A172 (cell line): ENCODE results near the gene PRSS3. TPM values are rescaled to one million over a fixed set of nuclear protein-coding genes. Genes with fewer than 3 reads are reported as not detected.
"Not testable (repeated sequence)": the region's sequence is repeated elsewhere in the genome, so short reads cannot be mapped to it uniquely, and the experiment has no call there.

Source experiments
- DNase-seq: peaks from one replicate; pipeline ENCODE4 v3.0.0-alpha.2; 2015; ENCODE audit warnings: low spot score
- total RNA-seq: library from RNA; depleted of rRNA; stranded (reverse); fragments of >200 nt; shearing (Covaris generic); gene quantifications from 2 replicates; pipeline ENCODE4 v1.2.3, GENCODE V29; 2014

Gene PRSS3
- total RNA-seq, 1 experiment from 2014 or later = not detected

DNA sequence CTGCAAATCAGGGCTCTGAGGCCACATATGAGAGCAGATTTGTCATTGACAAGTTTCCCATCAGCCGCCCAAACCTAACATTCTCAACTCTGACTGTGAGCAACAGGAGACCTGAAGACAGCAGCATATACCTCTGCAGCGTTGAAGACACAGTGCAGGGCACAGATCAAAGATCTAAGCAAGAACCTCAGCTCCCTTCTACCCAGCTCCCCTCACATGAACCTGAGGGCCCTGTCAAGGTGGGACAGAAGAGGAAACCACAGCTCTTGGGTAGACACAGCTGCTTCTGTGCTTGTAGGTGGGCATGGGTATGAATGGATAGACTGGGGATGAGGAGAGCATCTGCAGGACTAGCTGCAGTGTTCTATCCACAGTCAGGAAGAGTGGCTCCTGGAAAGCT lies 8.7 kb upstream of the PRSS3 start:
- no peak for DNase-seq

DNA sequence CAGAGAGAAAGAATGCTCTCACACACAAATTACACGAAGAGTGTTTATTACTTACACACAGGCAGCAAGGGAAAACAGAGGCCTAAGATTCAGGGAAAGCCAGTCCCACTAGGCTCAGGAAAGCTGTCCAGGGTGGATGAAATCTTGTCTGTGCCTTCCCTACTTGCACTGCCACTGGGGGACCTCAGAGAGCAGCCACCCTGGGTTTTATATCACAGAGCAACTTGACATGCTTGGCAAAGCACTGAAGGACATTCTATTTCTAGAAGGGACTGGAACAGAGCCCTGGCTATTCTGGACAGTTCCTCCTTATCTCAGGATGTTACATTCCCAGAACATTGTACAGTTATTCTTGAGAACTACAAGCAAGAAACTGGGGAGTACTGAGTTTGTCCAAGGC lies 7.5 kb upstream of the PRSS3 start:
- no peak for DNase-seq

DNA sequence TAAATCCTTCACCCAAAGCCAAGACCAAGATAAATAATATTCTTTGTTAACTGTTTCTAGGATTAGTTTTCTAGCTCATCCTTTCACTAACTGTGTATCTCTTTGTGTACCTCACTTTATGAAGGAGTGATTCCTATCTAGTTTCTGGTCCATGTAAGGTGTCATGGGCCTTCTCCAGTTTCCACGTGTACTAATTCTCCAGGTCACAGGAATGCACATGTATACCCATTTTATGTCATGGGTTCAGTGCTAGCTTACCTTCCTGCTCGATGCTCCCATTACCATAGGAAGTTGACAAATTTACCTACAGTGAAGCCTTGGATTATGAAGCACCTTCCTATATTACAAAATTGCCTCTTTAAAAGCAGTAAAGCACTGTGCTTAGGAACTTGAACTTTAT lies 5.9 kb upstream of the PRSS3 start:
- not testable (repeated sequence) for DNase-seq

DNA sequence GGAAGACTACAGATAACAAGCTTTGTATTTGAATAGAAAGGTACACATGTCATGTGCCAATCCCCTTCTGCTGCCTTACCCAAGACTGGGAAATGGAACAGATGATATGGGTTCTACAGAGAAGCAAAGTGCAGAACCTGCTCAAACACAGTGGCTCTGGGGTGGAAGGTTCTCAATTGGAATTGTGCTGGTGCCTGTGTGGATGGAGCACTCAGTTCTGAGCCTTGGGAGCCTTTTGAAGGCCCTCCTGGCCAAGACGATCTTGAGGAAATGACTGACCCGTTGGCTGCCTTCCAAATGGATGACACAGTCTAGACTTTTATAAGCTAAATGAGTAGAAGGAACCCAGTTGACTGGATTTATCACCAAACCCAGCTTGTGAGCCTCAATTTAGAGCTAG lies 4.2 kb upstream of the PRSS3 start:
- peak; percentile 56 for DNase-seq

DNA sequence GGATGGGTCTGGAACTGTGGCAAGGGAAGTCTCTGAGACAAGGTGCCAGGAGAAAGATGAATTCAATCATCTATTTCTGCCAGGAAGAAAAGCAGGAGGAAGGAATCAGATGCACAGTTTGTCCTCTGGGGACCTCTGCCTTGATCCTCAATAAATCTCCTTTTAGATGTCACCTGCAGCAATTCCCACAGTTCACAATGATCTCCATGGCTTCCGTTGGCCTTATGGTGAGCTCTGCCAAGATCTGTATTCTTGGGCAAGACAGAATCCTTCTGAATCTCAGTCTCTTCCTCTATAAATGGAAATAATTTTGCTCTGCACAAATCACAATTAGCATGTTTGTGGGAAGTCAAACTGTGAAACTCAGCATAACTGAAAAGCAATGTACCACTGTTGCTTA lies 1.9 kb upstream of the PRSS3 start:
- not testable (repeated sequence) for DNase-seq

DNA sequence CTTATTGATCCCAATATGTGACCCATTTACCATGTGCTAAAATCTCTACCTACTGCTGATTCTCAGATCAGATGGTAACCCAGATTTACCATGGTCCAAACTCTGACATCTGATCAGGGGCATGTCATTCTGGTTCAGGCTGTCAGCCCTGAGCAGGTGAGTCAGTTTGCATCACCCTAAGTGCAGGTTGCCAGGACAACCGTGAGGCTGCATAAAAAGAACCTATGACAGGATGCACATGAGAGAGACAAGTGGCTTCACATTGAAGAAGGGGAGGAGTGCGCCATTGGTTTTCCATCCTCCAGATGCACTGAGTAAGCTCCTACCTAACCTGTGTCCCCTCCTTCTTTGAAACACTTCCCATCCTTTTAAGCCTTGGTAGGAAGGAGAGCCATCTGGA lies 801 bp upstream of the PRSS3 start:
- no peak for DNase-seq

DNA sequence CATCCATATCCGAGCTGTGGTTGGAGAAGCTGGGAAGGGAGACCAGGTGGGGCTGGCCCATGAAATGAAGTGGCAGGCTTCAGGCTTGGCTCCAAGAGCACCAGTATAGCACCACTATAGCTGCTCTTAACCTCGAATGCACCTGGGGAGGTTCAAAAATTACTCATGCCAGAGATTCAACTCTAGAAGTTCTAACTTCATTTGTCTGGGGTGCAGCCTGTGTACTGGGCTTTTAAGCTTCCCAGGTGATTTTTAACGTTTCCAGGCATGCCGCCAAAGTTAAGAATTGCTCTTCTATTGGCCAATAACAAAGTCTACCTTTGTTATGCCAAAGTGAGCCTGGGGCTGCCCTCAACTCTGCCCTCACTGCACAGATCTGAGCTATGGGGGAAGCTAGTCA lies 458 bp downstream of the PRSS3 start:
- no peak for DNase-seq

DNA sequence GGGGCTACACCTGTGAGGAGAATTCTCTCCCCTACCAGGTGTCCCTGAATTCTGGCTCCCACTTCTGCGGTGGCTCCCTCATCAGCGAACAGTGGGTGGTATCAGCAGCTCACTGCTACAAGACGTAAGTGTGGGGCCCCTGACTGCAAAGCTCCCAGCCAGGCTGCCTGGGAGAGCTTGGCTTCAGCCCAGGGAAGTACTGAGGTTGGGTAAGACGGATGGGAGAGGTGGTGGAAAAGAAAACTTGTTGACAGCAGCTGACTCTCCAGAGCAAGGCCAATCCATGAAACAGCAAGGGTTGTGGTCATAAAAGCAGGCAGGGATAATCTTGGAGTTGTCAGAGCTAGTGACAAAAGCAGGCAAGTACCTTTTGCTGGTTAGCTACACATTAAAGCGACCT lies 1.3 kb downstream of the PRSS3 start:
- not testable (repeated sequence) for DNase-seq

DNA sequence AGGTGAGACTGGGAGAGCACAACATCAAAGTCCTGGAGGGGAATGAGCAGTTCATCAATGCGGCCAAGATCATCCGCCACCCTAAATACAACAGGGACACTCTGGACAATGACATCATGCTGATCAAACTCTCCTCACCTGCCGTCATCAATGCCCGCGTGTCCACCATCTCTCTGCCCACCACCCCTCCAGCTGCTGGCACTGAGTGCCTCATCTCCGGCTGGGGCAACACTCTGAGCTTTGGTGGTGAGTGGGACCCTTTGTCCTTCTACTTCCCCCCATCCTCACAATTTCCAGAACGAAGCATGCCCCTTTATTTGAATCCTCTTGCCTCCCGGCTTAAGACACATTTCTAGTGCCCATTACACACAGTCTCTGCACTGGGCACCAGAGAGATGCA lies 2.5 kb downstream of the PRSS3 start:
- DNase-seq = no peak

DNA sequence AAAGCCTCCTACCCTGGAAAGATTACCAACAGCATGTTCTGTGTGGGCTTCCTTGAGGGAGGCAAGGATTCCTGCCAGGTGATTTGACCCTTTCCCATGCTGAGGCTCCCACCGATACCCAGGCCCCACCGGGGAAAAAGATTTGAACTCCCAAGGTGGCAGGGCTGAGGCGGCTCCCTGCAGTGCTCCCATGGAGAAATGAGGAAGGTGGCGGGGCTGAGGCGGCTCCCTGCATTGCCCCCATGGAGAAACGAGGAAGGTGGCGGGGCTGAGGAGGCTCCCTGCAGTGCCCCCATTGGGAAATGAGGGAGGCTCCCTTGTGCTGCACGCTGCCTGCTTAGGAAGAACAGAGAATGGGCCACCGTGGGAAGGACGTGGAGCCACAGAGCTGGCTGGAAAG lies 3.2 kb downstream of the PRSS3 start:
- no peak for DNase-seq

DNA sequence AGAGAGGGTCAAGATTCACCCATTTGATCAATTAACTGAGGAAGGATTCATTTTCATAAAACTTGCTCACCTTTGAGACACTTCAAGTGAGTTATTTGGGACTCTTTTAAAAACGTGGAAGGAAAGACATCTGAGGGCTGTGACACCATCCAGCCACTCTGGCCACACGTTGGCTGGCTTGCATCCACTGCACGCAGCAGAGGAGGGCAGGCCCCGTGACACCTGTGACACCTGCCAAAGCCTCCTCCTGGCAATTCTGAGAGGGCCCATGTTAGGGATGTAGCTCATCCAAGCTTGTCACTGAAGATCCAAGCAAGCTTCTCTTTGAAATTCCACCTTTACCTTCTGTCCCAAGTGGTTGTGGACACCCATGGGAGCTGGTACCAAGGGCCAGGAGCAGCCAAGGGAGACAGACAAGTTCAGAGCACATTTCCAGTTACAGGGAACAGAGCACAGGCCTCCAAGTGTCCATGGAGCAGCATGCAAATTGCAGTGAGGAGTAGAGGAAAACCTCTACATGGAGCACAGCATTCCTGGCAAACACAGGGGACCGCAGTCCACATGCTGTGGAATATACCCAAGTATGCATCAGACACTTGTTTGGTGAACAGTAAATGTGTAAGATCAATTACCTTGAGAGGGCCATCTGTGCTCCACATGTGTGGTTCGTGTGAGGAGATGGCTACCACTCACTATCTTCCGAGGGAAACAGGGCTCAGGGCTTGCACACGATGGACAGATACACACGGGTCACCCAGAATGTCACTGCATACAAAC lies 4.8 kb downstream of the PRSS3 start:
- no peak for DNase-seq

DNA sequence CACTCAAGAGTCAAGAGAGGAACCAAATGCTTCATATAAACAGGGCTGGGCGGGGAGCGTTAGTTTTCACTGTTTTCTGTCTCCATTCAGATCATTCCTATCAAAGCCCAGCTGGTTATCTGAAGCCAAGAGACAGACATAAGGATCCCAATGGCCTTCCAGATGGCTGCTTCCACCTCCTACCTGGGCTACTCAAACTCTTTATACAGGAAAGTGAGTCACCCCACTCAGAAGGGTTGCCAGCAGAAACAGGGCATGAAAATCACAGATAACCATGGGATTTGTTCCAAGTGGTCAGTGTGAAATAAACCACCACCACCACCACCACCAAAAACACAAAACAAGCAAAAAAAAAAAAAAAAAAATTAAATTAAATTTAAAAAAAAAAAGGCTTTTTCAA lies 5.5 kb downstream of the PRSS3 start:
- no peak for DNase-seq

DNA sequence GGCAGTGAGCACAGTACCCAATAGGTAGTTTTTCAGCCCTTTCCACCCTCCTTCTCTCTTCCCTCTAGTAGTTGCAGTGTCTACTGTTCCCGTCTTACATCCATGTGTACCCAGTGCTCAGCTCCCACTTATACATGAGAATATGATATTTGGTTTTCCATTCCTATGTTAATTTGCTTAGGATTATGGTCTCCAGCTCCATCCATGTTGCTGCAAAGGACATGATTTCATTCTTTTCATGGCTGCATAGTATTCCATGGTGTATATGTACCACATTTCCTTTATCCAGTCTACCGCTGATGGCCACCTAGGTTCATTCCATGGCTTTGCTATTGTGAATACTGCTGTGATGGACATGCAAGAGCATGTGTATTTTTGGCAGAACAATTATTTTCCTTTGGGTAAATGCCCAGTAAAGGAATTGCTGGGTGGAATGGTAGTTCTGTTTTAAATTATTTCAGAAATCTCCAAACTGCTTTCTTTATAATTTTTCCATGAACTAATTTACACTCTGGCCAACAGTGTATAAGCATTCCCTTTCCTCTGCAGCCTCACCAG lies 6.7 kb downstream of the PRSS3 start:
- DNase-seq = not testable (repeated sequence)

DNA sequence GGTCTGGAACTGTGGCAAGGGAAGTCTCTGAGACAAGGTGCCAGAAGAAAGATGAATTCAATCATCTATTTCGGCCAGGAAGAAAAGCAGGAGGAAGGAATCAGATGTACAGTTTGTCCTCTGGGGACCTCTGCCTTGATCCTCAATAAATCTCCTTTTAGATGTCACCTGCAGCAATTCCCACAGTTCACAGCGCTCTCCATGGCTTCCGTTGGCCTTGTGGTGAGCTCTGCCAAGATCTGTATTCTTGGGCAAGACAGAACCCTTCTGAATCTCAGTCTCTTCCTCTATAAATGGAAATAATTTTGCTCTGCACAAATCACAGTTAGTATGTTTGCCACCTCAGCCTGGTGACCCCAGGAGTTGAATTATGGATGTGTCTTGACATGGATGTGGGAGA lies 8.8 kb downstream of the PRSS3 start:
- DNase-seq = not testable (repeated sequence)

DNA sequence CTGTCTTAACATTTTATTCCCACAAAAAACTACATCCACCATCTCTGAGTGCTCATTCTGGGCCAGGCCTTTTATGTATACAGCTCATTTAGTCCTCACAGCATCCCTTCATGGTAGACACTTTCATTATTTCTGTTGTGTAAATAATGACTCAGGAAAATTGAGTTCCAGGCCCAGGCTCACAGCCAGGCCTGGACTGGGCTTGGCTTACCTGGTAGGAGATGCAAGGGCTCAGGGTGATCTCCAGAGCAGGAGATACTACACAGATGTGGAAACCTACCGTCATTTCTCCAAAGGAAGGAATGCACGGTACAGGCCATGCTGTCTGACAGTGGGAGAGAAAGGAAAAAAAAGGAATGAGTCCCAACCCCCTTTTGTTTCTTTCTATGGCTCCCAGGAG lies 11.8 kb downstream of the PRSS3 start:
- DNase-seq = not testable (repeated sequence)

DNA sequence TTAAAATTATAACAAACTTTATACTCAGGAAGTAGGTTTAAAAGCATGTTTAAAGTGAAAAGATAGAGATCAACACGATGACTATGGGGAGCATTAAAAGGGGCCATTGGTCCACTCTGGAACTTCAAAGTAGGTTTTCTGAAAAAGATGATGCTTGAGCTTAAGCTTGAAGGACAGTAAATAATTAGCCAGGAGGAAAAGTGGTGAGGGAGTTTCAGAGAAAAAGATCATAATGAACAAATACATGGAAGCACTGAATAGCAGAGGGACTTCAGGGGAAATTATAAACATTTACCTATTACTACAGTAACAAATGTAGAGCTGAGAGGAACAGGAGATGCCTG lies 13.6 kb downstream of the PRSS3 start:
- DNase-seq = not testable (repeated sequence)

DNA sequence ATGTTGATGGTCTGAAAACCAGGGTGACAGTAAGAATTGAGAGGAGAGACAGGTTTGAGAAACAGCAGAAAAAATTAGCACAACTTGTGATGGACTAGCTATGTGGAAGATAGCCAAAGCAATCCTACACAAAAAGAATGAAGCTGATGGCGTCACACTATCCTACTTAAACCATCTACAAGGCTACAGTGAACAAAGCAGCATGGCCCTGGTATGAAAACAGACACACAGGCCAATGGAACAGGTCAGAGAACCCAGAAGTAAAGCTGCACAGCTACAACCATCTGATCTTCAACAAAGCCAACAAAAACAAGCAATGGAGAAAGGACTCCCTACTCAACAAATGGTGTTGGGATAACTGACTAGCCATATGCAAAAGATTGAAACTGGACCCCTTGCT lies 14.1 kb downstream of the PRSS3 start:
- DNase-seq = no peak

DNA sequence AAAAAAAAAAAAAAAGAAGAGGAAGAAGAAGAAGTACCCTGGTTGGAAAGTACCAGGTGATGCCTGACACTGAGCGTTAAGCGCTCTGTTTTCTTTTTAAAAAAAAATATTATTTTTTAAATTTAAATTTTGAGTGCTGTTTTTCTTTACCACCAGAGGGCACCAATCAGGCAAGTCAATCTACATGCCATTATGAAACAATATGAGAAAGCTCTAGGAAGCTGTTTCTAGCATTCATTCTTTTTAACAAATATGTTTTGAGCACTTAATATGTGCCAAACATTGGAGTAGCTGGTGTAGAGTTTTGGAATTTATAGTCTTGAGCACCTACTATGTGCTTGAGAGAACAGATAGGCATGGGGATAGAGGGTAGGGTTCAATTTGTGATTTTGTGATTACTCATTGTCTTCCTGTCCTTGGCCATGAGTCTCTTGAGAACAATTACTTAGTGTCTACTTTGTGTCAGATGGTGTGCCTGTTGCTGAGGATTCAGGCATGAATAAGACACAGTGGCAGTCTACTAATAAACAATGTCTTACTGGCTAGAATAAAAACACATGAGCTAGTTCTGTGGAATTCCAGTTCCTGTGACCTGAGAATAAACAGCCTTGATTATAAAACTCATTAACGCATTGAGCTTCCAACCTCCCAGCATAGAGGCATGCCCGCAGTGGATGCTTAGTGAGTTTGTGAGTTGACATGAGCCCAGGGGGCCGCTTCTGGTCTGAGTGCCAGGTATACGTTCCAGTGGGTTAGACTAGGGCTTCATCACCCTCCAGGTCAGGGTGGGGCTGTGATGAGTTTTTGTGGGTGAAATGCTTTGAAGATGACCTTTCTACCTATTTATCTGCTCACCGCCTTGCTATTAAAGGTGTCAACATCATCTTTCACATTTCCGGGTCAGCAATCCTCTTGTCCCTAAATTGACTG lies 18.6 kb downstream of the PRSS3 start:
- DNase-seq = peak; percentile 63

DNA sequence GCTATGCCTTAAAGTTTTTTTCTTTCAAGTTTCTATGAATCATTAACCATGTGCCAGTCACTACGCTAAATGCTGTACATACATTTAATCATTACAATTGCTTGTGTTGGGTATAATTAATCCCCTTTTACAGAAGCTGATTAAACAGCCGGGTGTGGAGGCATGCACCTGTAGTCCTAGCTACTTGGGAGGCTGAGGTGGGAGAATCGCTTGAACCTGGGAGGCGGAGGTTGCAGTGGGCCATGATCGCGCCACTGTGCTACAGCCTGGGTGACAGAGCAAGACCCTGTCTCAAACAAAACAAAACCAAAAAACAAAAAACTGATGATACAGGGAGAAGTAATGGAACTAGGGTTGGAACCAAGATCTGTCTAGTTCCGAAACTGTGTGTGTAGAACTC lies 20.4 kb downstream of the PRSS3 start:
- DNase-seq = no peak

DNA sequence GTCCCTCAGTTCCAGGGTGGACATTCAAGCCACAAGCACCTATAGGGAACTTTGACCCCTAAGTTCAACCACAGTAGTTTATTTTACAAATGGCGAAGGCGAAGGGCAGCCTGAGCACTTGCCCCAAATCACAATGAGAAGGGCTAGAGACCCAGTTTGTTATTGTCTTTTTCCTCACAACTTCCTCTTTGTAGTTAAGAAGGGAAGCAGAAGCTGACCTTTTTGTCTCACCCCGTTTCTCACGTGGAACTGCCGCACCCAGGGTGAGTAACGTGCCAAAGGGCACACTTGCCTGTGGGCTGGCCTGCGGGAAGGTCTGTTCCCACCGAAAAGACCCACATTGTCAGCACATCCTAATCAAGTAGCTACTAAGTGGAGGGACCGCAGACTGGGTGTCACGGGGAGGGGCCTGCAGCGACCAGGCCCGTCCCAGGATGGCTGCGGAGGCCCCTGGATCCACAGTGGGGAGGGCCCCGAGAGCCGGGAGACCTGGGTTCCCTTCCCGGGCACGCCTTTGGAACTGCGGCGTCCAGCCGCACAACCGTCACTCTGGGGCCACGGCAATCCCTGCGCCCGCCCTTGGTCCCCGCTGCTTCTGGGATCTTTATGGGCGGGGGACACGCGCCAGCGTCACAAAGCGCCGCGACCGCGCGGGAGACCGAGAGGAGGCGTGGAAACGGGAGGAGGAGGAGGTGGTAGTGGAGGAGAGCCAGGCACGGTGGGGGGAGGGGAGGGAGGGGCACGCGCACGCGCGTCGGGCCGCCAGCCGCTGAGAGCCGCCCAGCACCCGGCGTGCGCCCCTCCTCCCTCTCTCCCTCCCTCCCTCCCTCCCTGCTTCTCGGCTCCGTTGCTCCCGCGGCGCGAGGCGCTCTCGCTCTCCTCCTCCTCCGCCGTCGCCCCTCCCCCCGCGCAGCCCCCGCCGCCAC lies 21.2 kb downstream of the PRSS3 start, which contains the start of gene UBE2R2:
Gene UBE2R2, plus strand, starts transcription at position 834 of the 926 bp plus-strand sequence. CDS start 598 bp downstream, outside the sequence.
- DNase-seq = peak; percentile 84
